Transverse colon (tissue), 4 donors: ENCODE data around the gene PACS2.

Source experiments
- CTCF ChIP-seq, 5 experiments: fragments of 200-600 bp in 3 of 5; fragments of 450-650 bp in 2 of 5; sonication (generic) in 3 of 5; IDR thresholded peaks; 1 replicate in 2 of 5; 2 replicates in 3 of 5; pipeline ENCODE4 v1.5.1; 2016 to 2017; ENCODE audit warnings: antibody characterized with exemption in 5 of 5, inconsistent platforms in 3 of 5, mild to moderate bottlenecking in 2 of 5, moderate library complexity in 1 of 5
- EP300 ChIP-seq: sonication (generic); formaldehyde crosslinking; IDR thresholded peaks from one replicate; pipeline ENCODE4 v1.6.1; 2017; ENCODE audit warnings: antibody characterized with exemption, low read depth
- POLR2A ChIP-seq: fragments of 450-650 bp; IDR thresholded peaks from one replicate; pipeline ENCODE4 v1.6.1; 2016; ENCODE audit warnings: antibody characterized with exemption, mild to moderate bottlenecking, moderate library complexity
- POLR2AphosphoS5 ChIP-seq, 3 donors: sonication (generic); formaldehyde crosslinking; IDR thresholded peaks; one replicate each; pipeline ENCODE4 v1.6.1; 2016; ENCODE audit warnings: antibody characterized with exemption in 3 of 3

- TF ChIP-seq CTCF (IDR thresholded peaks at IDR 0.05) (no peak), EP300 (no peak), POLR2AphosphoS5 (IDR thresholded peaks at IDR 0.05) (no peak), POLR2A (no peak)
Observed at GRCh38 chr14:105349992-105350391, 35.4 kb downstream of the PACS2 start.
